GM23338 (cell line): Measurements from ENCODE around the gene CFAP74. TPM values are rescaled to one million over a fixed set of nuclear protein-coding genes. Genes with fewer than 3 reads are reported as not detected.
A peak's percentile ranks its signal among the peaks of the same experiment; 100 is the strongest.

Experiments
- ATAC-seq: fragments of 200-7000 bp; cut with Tn5 transposase; 3 replicates; pipeline ENCODE4 v1.9.1; 2020
- DNase-seq: peaks from one replicate; pipeline ENCODE4 v3.0.0-alpha.2; 2015; ENCODE audit warnings: low spot score
- H2AFZ ChIP-seq: fragments of 200-600 bp; sonication (generic); 2 replicates; pipeline ENCODE4 v1.8.0; 2016; ENCODE audit warnings: antibody characterized with exemption, mild to moderate bottlenecking, moderate library complexity
- H3F3A ChIP-seq: fragments of 200-600 bp; sonication (generic); replicated peaks from 2 replicates; pipeline ENCODE4 v1.8.0; 2017; ENCODE audit warnings: antibody characterized with exemption, mixed run types, low read depth
- H3K27ac ChIP-seq: fragments of 200-600 bp; sonication (generic); 2 replicates; pipeline ENCODE4 v1.6.1; 2016; ENCODE audit warnings: low read depth
- H3K27me3 ChIP-seq: fragments of 200-600 bp; sonication (generic); 2 replicates; pipeline ENCODE4 v1.8.0; 2016; ENCODE audit warnings: mild to moderate bottlenecking, mixed run types, moderate library complexity; ENCODE audit not compliant: insufficient read depth
- H3K36me3 ChIP-seq: fragments of 200-600 bp; sonication (generic); 2 replicates; pipeline ENCODE4 v1.8.0; 2016; ENCODE audit warnings: mild to moderate bottlenecking; ENCODE audit not compliant: insufficient read depth
- H3K4me1 ChIP-seq: fragments of 200-600 bp; sonication (generic); 2 replicates; pipeline ENCODE4 v1.8.0; 2016; ENCODE audit warnings: mild to moderate bottlenecking, moderate library complexity; ENCODE audit not compliant: insufficient read depth
- H3K4me2 ChIP-seq: fragments of 200-600 bp; sonication (generic); 2 replicates; pipeline ENCODE4 v1.7.1; 2017; ENCODE audit warnings: mixed run types
- H3K4me3 ChIP-seq: fragments of 200-600 bp; sonication (generic); 2 replicates; pipeline ENCODE4 v1.6.1; 2016; ENCODE audit warnings: mixed run types
- H3K79me2 ChIP-seq: fragments of 200-600 bp; sonication (generic); replicated peaks from 2 replicates; pipeline ENCODE4 v1.8.0; 2017; ENCODE audit warnings: mild to moderate bottlenecking; ENCODE audit not compliant: insufficient read depth
- H3K9me2 ChIP-seq: fragments of 200-600 bp; sonication (generic); 2 replicates; pipeline ENCODE4 v1.8.0; 2017; ENCODE audit not compliant: insufficient read depth
- H4K20me1 ChIP-seq: fragments of 200-600 bp; sonication (generic); replicated peaks from 2 replicates; pipeline ENCODE4 v1.8.0; 2017; ENCODE audit warnings: mild to moderate bottlenecking; ENCODE audit not compliant: insufficient read depth
- H3K27ac Mint-ChIP-seq: 2 replicates; pipeline ENCODE4 v1.8.0; 2020; ENCODE audit warnings: inconsistent platforms, mild to moderate bottlenecking, moderate library complexity, mixed read lengths
- H3K27me3 Mint-ChIP-seq: 3 replicates; pipeline ENCODE4 v1.8.0; 2022; ENCODE audit warnings: low read depth, mild to moderate bottlenecking, moderate library complexity, mixed read lengths, inconsistent platforms; ENCODE audit not compliant: insufficient read depth, poor library complexity
- H3K36me3 Mint-ChIP-seq: 3 replicates; pipeline ENCODE4 v1.8.0; 2021; ENCODE audit warnings: low read depth, mild to moderate bottlenecking, inconsistent platforms, moderate library complexity, mixed read lengths
- H3K4me1 Mint-ChIP-seq: 3 replicates; pipeline ENCODE4 v1.8.0; 2020; ENCODE audit warnings: mild to moderate bottlenecking, inconsistent platforms, mixed read lengths
- H3K4me3 Mint-ChIP-seq: 3 replicates; pipeline ENCODE4 v1.8.0; 2021; ENCODE audit warnings: moderate library complexity, mild to moderate bottlenecking, inconsistent platforms, mixed read lengths
- H3K9me3 Mint-ChIP-seq: 3 replicates; pipeline ENCODE4 v1.8.0; 2020; ENCODE audit warnings: moderate library complexity, mild to moderate bottlenecking, inconsistent platforms, mixed read lengths
- CREB1 ChIP-seq: fragments of 250-450 bp; sonication (Bioruptor Pico); IDR thresholded peaks from 2 replicates; pipeline ENCODE4 v1.5.0; 2020; ENCODE audit warnings: low read depth, mild to moderate bottlenecking, moderate library complexity
- EZH2 ChIP-seq: fragments of 200-600 bp; sonication (generic); IDR thresholded peaks from one replicate; pipeline ENCODE4 v1.8.0; 2017; ENCODE audit warnings: antibody characterized with exemption, mild to moderate bottlenecking, low read depth; ENCODE audit not compliant: unreplicated experiment
- EZH2phosphoT487 ChIP-seq: fragments of 200-600 bp; sonication (generic); IDR thresholded peaks from one replicate; pipeline ENCODE4 v1.8.1; 2018; ENCODE audit warnings: antibody characterized with exemption; ENCODE audit not compliant: unreplicated experiment
- JUNB ChIP-seq: IDR thresholded peaks from one replicate; pipeline ENCODE4 v1.6.1; 2016; ENCODE audit warnings: antibody characterized with exemption; ENCODE audit not compliant: unreplicated experiment
- NANOG ChIP-seq: IDR thresholded peaks from 2 replicates; pipeline ENCODE4 v1.6.1; 2016; ENCODE audit warnings: antibody characterized with exemption, borderline replicate concordance
- POLR2AphosphoS5 ChIP-seq: IDR thresholded peaks from 2 replicates; pipeline ENCODE4 v1.6.1; 2016; ENCODE audit warnings: antibody characterized with exemption, low read depth
- REST ChIP-seq: IDR thresholded peaks from one replicate; pipeline ENCODE4 v1.6.1; 2018; ENCODE audit warnings: antibody characterized with exemption; ENCODE audit not compliant: unreplicated experiment
- STAT1 ChIP-seq: IDR thresholded peaks from one replicate; pipeline ENCODE4 v1.6.1; 2016; ENCODE audit warnings: antibody characterized with exemption; ENCODE audit not compliant: unreplicated experiment
- polyA plus RNA-seq: library from polyadenylated mRNA; unstranded; fragments of >200 nt; fragmentation: Nextera tagmentation; extraction: Ambion mirVana; gene quantifications from 2 replicates; pipeline ENCODE4 v1.2.1, GENCODE V29; 2016
- total RNA-seq: library from RNA; depleted of rRNA; stranded (reverse); fragments of >200 nt; shearing (Covaris generic); gene quantifications from 2 replicates; pipeline ENCODE4 v1.2.3, GENCODE V29; 2014

CFAP74 gene
- total and polyA plus RNA-seq, 2 experiments from 2014 or later, result 0.21 TPM; not detected in 1

GRCh38 chr1:2019172-2019543 lies 15.6 kb upstream of the CFAP74 start, which contains the start of gene GABRD:
Gene GABRD (plus strand): TSS chr1:2019345. CDS start chr1:2019424, 79 bp downstream.
- peaks cover 8% of the 10 kb centered on the region; the same call in 1 of the 2 replicates for H3K4me1 ChIP-seq
- H3F3A ChIP-seq, result peaks cover 7% of the 10 kb centered on the region; the same call in 1 of the 2 replicates
- no peaks in the 10 kb centered on the region for H3K79me2 ChIP-seq
- H4K20me1 ChIP-seq, result no peaks in the 10 kb centered on the region
- peak within 1 kb of the TSS; percentile 90 for H2AFZ ChIP-seq
- Mint-ChIP-seq H3K36me3 (no peaks in the 10 kb centered on the region), H3K27me3 (peaks cover 40% of the 10 kb centered on the region), H3K27ac (no peak within 1 kb of the TSS), H3K4me3 (peak within 1 kb of the TSS; percentile 74), H3K9me3 (no peaks in the 10 kb centered on the region), H3K4me1 (peaks cover 9% of the 10 kb centered on the region)
- H3K4me2 ChIP-seq, result peak within 1 kb of the TSS; percentile 75
- TF ChIP-seq JUNB (no peak), POLR2AphosphoS5 (no peak), STAT1 (no peak), NANOG (no peak), EZH2 (no peak), EZH2phosphoT487 (no peak), REST (no peak), CREB1 (CRISPR knock-in tag) (no peak)
- H3K9me2 ChIP-seq, result no peaks in the 10 kb centered on the region
- peaks cover 14% of the 10 kb centered on the region for H3K27me3 ChIP-seq
- no peaks in the 10 kb centered on the region for H3K36me3 ChIP-seq
- H3K4me3 ChIP-seq, result peak within 1 kb of the TSS; percentile 57
- ATAC-seq, result peak; percentile 29
- DNase-seq, result peak; percentile 61
- no peak within 1 kb of the TSS for H3K27ac ChIP-seq

- no peaks in the 10 kb centered on the region for H3K9me2 ChIP-seq
- H3K4me2 ChIP-seq, result peak overlapping the region; percentile 72
- H3K36me3 ChIP-seq, result no peaks in the 10 kb centered on the region
- Mint-ChIP-seq H3K4me3 (peak overlapping the region; percentile 74), H3K4me1 (peaks cover 9% of the 10 kb centered on the region), H3K27ac (no peak overlapping the region), H3K36me3 (no peaks in the 10 kb centered on the region), H3K27me3 (peaks cover 40% of the 10 kb centered on the region), H3K9me3 (no peaks in the 10 kb centered on the region)
- H3K4me1 ChIP-seq, result peaks cover 8% of the 10 kb centered on the region; the same call in 1 of the 2 replicates
- no peaks in the 10 kb centered on the region for H3K79me2 ChIP-seq
- peak overlapping the region; percentile 90 for H2AFZ ChIP-seq
- H3F3A ChIP-seq, result peaks cover 7% of the 10 kb centered on the region; the same call in 1 of the 2 replicates
- no peaks in the 10 kb centered on the region for H4K20me1 ChIP-seq
- peaks cover 14% of the 10 kb centered on the region for H3K27me3 ChIP-seq
- no peak for TF ChIP-seq JUNB
- TF ChIP-seq STAT1, result no peak
- no peak for TF ChIP-seq POLR2AphosphoS5
- peak; percentile 44 for DNase-seq
- peak; percentile 27 for ATAC-seq
- H3K4me3 ChIP-seq, result peak overlapping the region; percentile 57
- no peak overlapping the region for H3K27ac ChIP-seq
These were observed 14.9 kb upstream of the CFAP74 start for GRCh38 chr1:2018217-2019171.
